Stimulated activated CD4-positive, alpha-beta T cell treated with anti-CD3 and anti-CD28 coated beads, Interleukin-4, amount 100 ng/mL, for 1 hour (primary cell): ENCODE measurements around the gene KRT7.
"Not testable (repeated sequence)": the region's sequence is repeated elsewhere in the genome, so short reads cannot be mapped to it uniquely, and the experiment has no call there.

Experiments used
- DNase-seq: peaks from one replicate; pipeline ENCODE4 v3.0.0-alpha.2; 2020

Gene KRT7

GRCh38 chr12:52245962-52246569, 13.0 kb downstream of the KRT7 start:
- DNase-seq, result no peak

DNA sequence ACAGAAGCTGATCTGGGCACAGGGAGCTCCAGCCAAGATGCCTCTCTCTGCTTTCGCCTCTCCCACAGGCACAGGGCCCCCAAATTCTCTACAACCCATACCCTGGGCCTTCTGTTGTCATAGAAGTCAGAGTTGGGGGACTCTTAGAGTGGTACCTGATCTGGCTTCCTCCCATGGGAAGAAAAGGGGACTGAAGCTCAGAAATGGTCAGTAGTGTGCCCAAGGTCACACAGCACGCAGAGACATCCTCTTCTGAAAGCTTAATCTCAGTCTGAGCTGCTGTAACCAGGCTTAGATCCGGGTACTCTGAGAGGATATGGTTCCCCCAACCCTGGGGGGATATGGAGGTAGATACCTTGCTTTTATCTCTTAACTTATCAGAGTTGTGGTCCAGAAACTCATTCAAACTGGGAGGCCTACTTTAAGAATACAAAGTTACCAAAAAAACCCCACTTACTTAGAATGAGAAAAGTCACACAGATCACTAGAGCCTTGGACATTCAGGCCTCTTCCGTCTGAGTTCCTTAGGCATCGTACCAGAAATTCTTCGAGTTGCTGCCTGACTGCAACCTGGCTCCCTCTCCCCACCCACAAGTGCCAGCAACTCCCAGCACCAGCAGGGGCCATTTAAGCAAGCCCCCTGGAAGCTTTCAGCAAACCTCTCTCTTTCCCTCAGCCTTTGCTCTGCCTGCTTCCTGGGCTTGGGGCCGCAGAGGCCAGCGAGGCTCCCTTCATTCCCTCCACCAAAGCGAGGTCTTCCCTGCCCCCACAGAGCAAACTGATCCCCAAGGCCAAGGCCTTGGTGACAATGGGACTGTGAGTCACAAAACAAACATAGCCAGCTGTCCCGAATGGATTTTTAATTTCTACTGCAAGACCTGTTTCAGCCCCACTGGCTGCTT, 13.9 kb downstream of the KRT7 start:
- no peak for DNase-seq

DNA sequence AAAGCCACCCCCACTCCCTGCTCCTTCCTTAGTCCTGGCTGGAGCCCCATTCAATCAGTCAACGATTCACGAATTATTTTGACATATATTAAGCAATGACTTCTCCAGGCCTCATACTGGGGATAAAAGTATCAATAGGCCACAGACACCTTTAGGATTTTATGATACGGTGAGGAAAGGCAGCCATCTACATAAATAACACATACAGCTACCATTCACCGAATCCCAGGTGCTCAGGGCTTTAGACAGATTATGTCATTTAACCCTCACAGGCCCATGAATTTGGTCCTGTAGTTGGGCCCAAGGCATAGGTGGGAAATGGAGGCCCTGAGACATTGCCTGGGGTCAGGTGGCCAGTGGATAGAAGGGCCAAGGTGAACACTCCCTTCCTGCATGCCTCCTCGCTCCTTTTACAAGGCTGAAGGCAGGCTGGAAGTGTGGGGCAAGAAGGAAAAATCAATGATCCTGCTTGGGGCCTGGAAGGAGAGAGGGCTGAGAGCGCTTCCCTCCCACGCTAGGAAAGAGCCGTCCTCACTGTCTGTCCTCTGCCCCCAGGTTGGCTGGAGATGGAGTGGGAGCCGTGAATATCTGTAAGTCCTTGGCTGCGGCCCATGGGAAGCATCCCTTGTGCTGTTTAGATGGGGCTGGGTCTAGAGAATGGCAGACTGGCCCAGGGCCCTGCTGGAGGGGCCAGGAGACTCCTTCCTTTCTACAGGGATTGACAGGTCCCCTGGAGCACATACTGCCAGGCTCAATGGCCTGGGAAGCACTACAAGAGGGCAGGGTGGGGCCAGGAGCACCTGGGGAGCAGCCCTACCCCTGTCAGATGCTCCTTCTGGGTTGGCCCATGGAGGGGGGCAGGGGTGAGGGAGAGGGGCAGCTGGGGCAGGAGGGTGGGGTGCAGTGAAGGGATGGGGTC, 14.8 kb downstream of the KRT7 start:
- DNase-seq, result no peak

DNA sequence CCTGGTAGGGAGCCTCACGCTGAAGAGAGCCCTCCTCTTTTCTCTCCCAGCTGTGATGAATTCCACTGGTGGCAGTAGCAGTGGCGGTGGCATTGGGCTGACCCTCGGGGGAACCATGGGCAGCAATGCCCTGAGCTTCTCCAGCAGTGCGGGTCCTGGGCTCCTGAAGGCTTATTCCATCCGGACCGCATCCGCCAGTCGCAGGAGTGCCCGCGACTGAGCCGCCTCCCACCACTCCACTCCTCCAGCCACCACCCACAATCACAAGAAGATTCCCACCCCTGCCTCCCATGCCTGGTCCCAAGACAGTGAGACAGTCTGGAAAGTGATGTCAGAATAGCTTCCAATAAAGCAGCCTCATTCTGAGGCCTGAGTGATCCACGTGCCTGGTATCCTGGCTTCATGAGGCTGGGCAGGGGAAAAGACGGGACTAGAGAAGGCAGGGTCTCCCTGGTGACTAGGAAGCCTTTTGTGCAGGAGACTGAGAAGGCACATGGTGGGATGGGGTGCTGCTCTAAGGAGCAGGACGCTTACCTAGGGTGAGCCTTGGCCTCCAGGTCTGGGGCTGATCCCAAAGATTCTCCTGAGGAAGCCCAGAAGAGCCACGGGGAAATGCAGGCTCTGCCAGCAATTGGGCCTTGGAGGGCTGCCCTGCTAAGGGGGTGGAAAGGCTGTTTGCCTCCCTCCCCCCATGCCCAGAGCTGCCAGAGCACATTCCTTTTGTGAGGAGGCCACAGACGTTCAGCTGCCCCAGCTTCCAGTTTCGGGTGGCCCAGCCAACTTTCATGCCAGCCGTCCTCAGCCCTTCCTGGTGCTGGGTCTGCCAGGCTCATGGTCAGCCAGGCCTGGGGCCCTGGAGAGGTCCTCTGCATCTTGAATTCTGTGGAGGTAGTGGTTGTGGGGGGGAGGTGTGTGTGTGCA, 15.8 kb downstream of the KRT7 start:
- no peak for DNase-seq

- DNase-seq, result no peak
Observed at GRCh38 chr12:52249511-52250047, 16.5 kb downstream of the KRT7 start.

DNA sequence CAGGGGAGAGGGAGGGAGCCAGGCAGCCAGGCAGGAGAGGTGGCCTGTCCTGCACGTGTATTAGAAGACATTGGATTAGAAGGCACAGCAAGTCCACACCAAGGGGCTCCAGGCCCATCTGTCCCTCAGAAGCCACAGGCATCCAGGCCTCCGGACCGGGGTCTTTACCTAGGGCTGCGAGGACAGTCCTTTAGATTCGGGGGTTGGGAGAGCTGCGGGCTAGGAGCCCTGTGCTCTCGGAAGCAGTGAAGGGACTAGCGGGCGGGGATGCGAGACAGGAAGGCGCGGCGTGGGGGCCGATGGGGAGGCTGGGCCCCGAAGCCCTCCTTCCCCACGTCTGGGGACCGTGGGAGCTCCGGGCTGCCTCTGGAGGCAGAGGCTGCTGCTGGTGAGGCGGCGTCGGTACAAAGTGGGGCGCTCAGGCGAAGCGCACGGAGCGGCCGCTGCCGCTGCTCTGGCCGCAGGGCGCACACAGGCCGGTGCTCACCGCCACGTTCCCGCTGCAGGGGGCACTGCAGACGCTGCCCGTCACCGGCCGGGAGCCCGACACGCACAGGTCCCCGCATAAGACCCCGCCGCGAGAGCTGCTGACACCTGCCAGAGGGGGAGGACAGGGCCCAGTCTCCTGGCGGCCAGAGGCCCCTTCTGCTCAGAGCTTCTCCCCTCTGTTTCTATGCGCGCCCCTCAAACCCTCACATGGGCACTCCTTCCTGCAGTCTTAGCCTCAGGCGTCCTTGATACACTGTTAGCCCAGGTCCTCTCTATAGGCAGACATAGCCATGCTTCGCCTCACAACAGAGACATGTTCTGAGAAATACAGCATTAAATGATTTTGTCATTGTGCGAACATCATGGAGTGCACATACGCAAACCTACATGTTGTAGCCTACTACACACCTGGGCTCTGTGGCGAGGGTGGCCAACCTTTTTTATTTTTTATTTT, 17.3 kb downstream of the KRT7 start:
- no peak for DNase-seq

- no peak for DNase-seq
Observed at GRCh38 chr12:52251367-52252051, 18.5 kb downstream of the KRT7 start.

- not testable (repeated sequence) for DNase-seq
Observed at GRCh38 chr12:52252175-52252615, 19.2 kb downstream of the KRT7 start.

- no peak for DNase-seq
Observed at GRCh38 chr12:52252728-52253343, 19.8 kb downstream of the KRT7 start.

- DNase-seq, result no peak
Observed at GRCh38 chr12:52253391-52254179, 20.5 kb downstream of the KRT7 start.

- DNase-seq, result no peak
Observed at GRCh38 chr12:52254180-52254964, 21.3 kb downstream of the KRT7 start.

- no peak for DNase-seq
Observed at GRCh38 chr12:52254965-52255751, 22.1 kb downstream of the KRT7 start.

DNA sequence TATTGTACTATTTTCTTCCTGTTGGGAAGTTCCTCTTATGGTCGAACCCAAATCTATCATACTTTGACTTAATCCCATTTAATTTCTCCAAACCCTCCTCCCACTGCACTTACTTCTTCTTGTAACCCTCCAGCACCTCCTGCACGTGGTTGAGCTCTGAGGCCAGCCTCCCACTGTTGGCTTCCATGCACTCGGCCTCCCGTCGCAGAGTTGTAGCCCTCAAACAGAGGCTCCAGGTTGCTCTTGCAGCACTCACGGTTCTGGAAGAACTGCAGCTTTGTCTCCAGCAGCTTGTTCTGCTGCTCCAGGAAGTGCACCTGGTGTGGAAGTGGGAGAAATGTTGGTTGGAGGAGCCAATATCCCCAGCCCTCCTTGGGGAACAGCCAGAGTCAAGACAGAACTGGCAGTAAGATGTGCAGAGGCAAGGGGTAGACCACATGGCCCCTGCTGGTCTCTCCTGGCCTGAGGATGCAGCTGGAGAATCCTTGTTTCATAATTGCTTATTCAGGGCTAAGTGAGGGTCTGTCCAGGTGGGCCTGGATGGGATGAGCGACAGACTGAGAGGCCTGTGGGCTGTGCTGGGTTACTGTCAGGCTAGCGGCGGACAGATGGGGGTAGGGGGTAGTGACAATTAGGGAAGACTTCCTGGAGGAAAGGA, 23.0 kb downstream of the KRT7 start:
- DNase-seq, result no peak

GRCh38 chr12:52256584-52256935, 23.5 kb downstream of the KRT7 start:
- no peak for DNase-seq

GRCh38 chr12:52257074-52257551, 24.1 kb downstream of the KRT7 start:
- DNase-seq, result no peak

- not testable (repeated sequence) for DNase-seq
Observed at GRCh38 chr12:52257922-52258321, 24.9 kb downstream of the KRT7 start.
